Calu3 (cell line): ENCODE measurements around the gene AMMECR1. TPM values are rescaled to one million over a fixed set of nuclear protein-coding genes. Genes with fewer than 3 reads are reported as not detected.

Experiments used
- BruUV-seq: library from RNA; stranded (reverse); fragments of 400-500 nt; replicated peaks from 2 replicates; lab custom pipeline; 2021; lab: Mats Ljungman, UMichigan
- CTCF ChIA-PET: fragments of 300-600 bp; sonication (Branson Sonifier 250); formaldehyde crosslinking; loops from one replicate; lab custom pipeline; 2022; ENCODE audit warnings: antibody characterized with exemption; lab: Charles Lee
- DNase-seq: peaks from one replicate; pipeline ENCODE4 v3.0.0; 2022
- H3K27ac Mint-ChIP-seq: one replicate; pipeline ENCODE4 v1.8.0; 2022; ENCODE audit warnings: mixed read lengths; ENCODE audit not compliant: unreplicated experiment
- H3K27me3 Mint-ChIP-seq: one replicate; pipeline ENCODE4 v1.8.0; 2022; ENCODE audit warnings: mixed read lengths; ENCODE audit not compliant: unreplicated experiment
- H3K36me3 Mint-ChIP-seq: one replicate; pipeline ENCODE4 v1.8.0; 2022; ENCODE audit warnings: mild to moderate bottlenecking, moderate library complexity, mixed read lengths; ENCODE audit not compliant: insufficient read depth, unreplicated experiment
- H3K4me1 Mint-ChIP-seq: one replicate; pipeline ENCODE4 v1.8.0; 2022; ENCODE audit warnings: mild to moderate bottlenecking, low read depth, mixed read lengths; ENCODE audit not compliant: unreplicated experiment
- H3K4me3 Mint-ChIP-seq: one replicate; pipeline ENCODE4 v1.8.0; 2022; ENCODE audit warnings: mild to moderate bottlenecking, low read depth, moderate library complexity, mixed read lengths; ENCODE audit not compliant: unreplicated experiment
- H3K9me3 Mint-ChIP-seq: one replicate; pipeline ENCODE4 v1.8.0; 2022; ENCODE audit warnings: low read depth, mixed read lengths; ENCODE audit not compliant: unreplicated experiment
- intact Hi-C: fragments of 100-400 bp; cut with micrococcal nuclease; formaldehyde crosslinking; loops from one replicate; pipeline ENCODE4 v1.10.0; 2022; ENCODE audit not compliant: unreplicated experiment
- total RNA-seq: library from RNA; stranded (reverse); gene quantifications from 2 replicates; pipeline ENCODE4 v1.2.3, GENCODE V29; 2022
- TF ChIP-seq, protein P1 (sequence below): fragments of 200-600 bp; IDR thresholded peaks from one replicate; pipeline ENCODE4 v1.8.0; 2022; ENCODE audit warnings: antibody characterized with exemption; ENCODE audit not compliant: unreplicated experiment

The AMMECR1 gene
- total RNA-seq, 1 experiment from 2014 or later = 23.5 TPM

GRCh38 chrX:110304371-110304770, 13.5 kb downstream of the AMMECR1 start:
- H3K36me3 Mint-ChIP-seq = no peaks in the 10 kb centered on the region
- intact Hi-C loops = no loop called here
- DNase-seq = no peak
- H3K4me3 Mint-ChIP-seq = no peak overlapping the region
- H3K27ac Mint-ChIP-seq = no peak overlapping the region
- BruUV-seq = no TSS peak
- H3K27me3 Mint-ChIP-seq = no peaks in the 10 kb centered on the region
- H3K9me3 Mint-ChIP-seq = no peaks in the 10 kb centered on the region
- CTCF ChIA-PET = no interaction called here
- TF ChIP-seq, protein P1, sequence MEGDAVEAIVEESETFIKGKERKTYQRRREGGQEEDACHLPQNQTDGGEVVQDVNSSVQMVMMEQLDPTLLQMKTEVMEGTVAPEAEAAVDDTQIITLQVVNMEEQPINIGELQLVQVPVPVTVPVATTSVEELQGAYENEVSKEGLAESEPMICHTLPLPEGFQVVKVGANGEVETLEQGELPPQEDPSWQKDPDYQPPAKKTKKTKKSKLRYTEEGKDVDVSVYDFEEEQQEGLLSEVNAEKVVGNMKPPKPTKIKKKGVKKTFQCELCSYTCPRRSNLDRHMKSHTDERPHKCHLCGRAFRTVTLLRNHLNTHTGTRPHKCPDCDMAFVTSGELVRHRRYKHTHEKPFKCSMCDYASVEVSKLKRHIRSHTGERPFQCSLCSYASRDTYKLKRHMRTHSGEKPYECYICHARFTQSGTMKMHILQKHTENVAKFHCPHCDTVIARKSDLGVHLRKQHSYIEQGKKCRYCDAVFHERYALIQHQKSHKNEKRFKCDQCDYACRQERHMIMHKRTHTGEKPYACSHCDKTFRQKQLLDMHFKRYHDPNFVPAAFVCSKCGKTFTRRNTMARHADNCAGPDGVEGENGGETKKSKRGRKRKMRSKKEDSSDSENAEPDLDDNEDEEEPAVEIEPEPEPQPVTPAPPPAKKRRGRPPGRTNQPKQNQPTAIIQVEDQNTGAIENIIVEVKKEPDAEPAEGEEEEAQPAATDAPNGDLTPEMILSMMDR = no peak
- peaks cover 6% of the 10 kb centered on the region for H3K4me1 Mint-ChIP-seq

GRCh38 chrX:110302975-110303374, 14.9 kb downstream of the AMMECR1 start:
- no peaks in the 10 kb centered on the region for H3K36me3 Mint-ChIP-seq
- H3K27ac Mint-ChIP-seq = no peak overlapping the region
- BruUV-seq = no TSS peak
- H3K4me1 Mint-ChIP-seq = peaks cover 9% of the 10 kb centered on the region
- no peaks in the 10 kb centered on the region for H3K27me3 Mint-ChIP-seq
- TF ChIP-seq, protein P1 = no peak
- no peak overlapping the region for H3K4me3 Mint-ChIP-seq
- CTCF ChIA-PET = no interaction called here
- DNase-seq = no peak
- intact Hi-C loops = no loop called here
- no peaks in the 10 kb centered on the region for H3K9me3 Mint-ChIP-seq

- no TSS peak for BruUV-seq
Measured at GRCh38 chrX:110301194-110301593, 16.7 kb downstream of the AMMECR1 start.

GRCh38 chrX:110294087-110294486, 23.8 kb downstream of the AMMECR1 start:
- intact Hi-C loops = no loop called here
- DNase-seq = no peak
- no peak overlapping the region for H3K4me3 Mint-ChIP-seq
- CTCF ChIA-PET = no interaction called here
- H3K36me3 Mint-ChIP-seq = no peaks in the 10 kb centered on the region
- TF ChIP-seq, protein P1 = no peak
- no peaks in the 10 kb centered on the region for H3K27me3 Mint-ChIP-seq
- no TSS peak for BruUV-seq
- H3K9me3 Mint-ChIP-seq = no peaks in the 10 kb centered on the region
- no peak overlapping the region for H3K27ac Mint-ChIP-seq
- H3K4me1 Mint-ChIP-seq = peaks cover 14% of the 10 kb centered on the region

More at GRCh38 chrX:110301194-110301593, 16.7 kb downstream of the AMMECR1 start:
- CTCF ChIA-PET = no interaction called here
- no peaks in the 10 kb centered on the region for H3K36me3 Mint-ChIP-seq
- intact Hi-C loops = no loop called here
- H3K27me3 Mint-ChIP-seq = no peaks in the 10 kb centered on the region
- H3K4me1 Mint-ChIP-seq = peaks cover 9% of the 10 kb centered on the region
- H3K9me3 Mint-ChIP-seq = no peaks in the 10 kb centered on the region
- H3K27ac Mint-ChIP-seq = no peak overlapping the region
- no peak overlapping the region for H3K4me3 Mint-ChIP-seq
- TF ChIP-seq, protein P1 = no peak
- no peak for DNase-seq
